ENCODE data around the gene CLHC1.
A peak's percentile ranks its signal among the peaks of the same experiment; 100 is the strongest.
"Not testable (repeated sequence)": the region's sequence is repeated elsewhere in the genome, so short reads cannot be mapped to it uniquely, and the experiment has no call there.

CLHC1 gene

DNA sequence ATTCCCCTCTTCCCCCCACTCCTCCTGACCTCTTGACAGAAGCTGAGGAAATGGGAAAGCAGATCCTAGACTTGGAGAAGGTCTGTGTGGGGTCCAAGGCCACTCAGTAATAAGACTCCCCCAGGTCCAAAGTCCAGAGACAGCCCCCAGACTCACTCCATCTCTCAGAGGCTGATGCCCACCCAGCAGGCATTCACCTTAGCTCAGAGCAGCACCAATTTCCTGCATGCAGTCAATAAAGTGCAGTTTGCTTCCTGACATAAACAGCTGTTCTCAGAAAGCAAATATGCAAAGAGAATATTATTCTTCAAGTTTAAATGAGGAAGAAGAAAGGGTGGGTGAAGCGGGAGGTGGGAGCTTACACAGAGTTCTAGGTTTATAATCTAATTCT lies 97.8 kb downstream of the CLHC1 start:
- Histone ChIP-seq H3K27ac (replicated peaks) (peak overlapping the region; percentile 64), H3K27me3 (ENCODE audit: insufficient read depth, poor library complexity, severe bottlenecking) (no peaks in the 10 kb centered on the region), H3K4me3 (replicated peaks; ENCODE audit: insufficient read depth, low read length) (no peak overlapping the region)
- TF ChIP-seq, protein P1, sequence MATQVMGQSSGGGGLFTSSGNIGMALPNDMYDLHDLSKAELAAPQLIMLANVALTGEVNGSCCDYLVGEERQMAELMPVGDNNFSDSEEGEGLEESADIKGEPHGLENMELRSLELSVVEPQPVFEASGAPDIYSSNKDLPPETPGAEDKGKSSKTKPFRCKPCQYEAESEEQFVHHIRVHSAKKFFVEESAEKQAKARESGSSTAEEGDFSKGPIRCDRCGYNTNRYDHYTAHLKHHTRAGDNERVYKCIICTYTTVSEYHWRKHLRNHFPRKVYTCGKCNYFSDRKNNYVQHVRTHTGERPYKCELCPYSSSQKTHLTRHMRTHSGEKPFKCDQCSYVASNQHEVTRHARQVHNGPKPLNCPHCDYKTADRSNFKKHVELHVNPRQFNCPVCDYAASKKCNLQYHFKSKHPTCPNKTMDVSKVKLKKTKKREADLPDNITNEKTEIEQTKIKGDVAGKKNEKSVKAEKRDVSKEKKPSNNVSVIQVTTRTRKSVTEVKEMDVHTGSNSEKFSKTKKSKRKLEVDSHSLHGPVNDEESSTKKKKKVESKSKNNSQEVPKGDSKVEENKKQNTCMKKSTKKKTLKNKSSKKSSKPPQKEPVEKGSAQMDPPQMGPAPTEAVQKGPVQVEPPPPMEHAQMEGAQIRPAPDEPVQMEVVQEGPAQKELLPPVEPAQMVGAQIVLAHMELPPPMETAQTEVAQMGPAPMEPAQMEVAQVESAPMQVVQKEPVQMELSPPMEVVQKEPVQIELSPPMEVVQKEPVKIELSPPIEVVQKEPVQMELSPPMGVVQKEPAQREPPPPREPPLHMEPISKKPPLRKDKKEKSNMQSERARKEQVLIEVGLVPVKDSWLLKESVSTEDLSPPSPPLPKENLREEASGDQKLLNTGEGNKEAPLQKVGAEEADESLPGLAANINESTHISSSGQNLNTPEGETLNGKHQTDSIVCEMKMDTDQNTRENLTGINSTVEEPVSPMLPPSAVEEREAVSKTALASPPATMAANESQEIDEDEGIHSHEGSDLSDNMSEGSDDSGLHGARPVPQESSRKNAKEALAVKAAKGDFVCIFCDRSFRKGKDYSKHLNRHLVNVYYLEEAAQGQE (IDR thresholded peaks at IDR 0.05; ENCODE audit: insufficient replicate concordance, low read depth): no peak
- TF ChIP-seq GABPA (IDR thresholded peaks at IDR 0.05; ENCODE audit: low read depth): no peak
- no peak for TF ChIP-seq SPI1 (IDR thresholded peaks at IDR 0.05; ENCODE audit: borderline replicate concordance, low read depth)
- TF ChIP-seq, protein P2, sequence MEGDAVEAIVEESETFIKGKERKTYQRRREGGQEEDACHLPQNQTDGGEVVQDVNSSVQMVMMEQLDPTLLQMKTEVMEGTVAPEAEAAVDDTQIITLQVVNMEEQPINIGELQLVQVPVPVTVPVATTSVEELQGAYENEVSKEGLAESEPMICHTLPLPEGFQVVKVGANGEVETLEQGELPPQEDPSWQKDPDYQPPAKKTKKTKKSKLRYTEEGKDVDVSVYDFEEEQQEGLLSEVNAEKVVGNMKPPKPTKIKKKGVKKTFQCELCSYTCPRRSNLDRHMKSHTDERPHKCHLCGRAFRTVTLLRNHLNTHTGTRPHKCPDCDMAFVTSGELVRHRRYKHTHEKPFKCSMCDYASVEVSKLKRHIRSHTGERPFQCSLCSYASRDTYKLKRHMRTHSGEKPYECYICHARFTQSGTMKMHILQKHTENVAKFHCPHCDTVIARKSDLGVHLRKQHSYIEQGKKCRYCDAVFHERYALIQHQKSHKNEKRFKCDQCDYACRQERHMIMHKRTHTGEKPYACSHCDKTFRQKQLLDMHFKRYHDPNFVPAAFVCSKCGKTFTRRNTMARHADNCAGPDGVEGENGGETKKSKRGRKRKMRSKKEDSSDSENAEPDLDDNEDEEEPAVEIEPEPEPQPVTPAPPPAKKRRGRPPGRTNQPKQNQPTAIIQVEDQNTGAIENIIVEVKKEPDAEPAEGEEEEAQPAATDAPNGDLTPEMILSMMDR (IDR thresholded peaks at IDR 0.05; ENCODE audit: insufficient read depth, low read length): no peak
- TF ChIP-seq POLR2AphosphoS5 (IDR thresholded peaks at IDR 0.05; ENCODE audit: low read depth): no peak
- no peak for DNase-seq (ENCODE audit: low read depth in 1 of 2, low spot score in 1 of 2)

DNA sequence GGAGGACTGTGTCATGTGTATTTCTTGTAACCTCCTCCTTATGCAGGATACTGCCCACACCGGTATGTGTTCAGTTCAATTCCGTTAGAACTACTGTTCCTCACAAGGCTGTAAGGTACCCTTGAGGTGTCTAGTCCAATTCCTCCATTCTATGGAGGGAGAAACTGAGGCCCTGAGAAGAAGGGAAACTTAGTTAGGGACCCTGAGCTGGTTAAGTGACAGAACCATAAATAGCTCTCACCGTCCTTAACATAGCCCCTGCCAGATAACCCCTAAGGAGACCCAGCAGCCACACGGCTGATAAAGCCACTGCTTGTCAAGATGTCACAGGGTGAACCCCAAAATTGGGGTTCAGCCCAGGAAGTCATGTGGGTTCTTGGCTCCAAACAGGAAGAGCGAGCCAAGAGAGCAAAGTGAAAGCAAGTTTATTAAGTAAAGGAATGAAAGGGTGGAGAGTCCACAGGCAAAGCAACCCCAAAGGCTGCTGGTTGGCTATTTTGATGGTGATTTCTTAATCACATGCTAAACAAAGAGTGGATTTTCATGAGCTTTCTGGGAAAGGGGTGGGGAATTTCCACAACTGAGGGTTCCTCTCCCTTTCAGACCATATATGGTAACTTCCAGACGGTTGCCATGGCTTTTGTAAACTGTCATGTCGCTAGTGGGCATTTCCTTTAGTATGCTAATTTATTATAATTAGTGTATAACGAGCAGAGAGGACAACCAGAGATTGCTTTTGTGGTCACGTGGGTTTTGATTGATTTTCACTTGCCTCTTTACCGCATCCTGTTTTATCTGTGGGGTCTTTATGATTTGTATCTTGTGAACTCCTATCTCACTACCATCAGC lies 98.4 kb downstream of the CLHC1 start:
- Histone ChIP-seq H3K27me3 (ENCODE audit: insufficient read depth, poor library complexity, severe bottlenecking) (no peaks in the 10 kb centered on the region), H3K4me3 (replicated peaks; ENCODE audit: insufficient read depth, low read length) (no peak overlapping the region), H3K27ac (replicated peaks) (peak overlapping the region; percentile 64)
- DNase-seq (ENCODE audit: low read depth in 1 of 2, low spot score in 1 of 2): peak in 1 of 2 experiments; percentile 26
- TF ChIP-seq SPI1 (IDR thresholded peaks at IDR 0.05; ENCODE audit: borderline replicate concordance, low read depth) (no peak), POLR2AphosphoS5 (IDR thresholded peaks at IDR 0.05; ENCODE audit: low read depth) (no peak), GABPA (IDR thresholded peaks at IDR 0.05; ENCODE audit: low read depth) (no peak)
- TF ChIP-seq, protein P2 (IDR thresholded peaks at IDR 0.05; ENCODE audit: insufficient read depth, low read length): no peak
- TF ChIP-seq, protein P1 (IDR thresholded peaks at IDR 0.05; ENCODE audit: insufficient replicate concordance, low read depth): no peak

DNA sequence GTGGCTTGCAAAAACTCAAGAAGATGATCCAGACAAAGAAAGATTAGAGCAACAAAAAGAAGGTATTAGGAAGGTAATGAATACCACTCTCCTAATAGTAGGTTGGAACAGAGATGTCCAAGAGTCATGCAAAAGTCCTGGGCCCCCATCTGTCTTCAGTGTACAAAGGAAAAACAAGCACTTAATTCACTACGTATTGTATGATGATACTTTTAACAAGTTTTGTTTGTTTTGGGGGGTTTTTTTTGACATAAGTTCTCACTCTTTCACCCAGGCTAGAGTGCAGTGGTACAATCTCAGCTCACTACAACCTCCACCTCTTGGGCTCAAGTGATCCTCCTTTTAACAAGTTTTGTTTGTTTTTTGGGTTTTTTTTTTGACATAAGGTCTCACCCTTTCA lies 101.2 kb downstream of the CLHC1 start:
- Histone ChIP-seq H3K27ac (replicated peaks) (no peak overlapping the region), H3K4me3 (replicated peaks; ENCODE audit: insufficient read depth, low read length) (no peak overlapping the region), H3K27me3 (ENCODE audit: insufficient read depth, poor library complexity, severe bottlenecking) (no peaks in the 10 kb centered on the region)
- TF ChIP-seq, protein P2 (IDR thresholded peaks at IDR 0.05; ENCODE audit: insufficient read depth, low read length): no peak
- TF ChIP-seq SPI1 (IDR thresholded peaks at IDR 0.05; ENCODE audit: borderline replicate concordance, low read depth) (no peak), POLR2AphosphoS5 (IDR thresholded peaks at IDR 0.05; ENCODE audit: low read depth) (no peak), GABPA (IDR thresholded peaks at IDR 0.05; ENCODE audit: low read depth) (no peak)
- TF ChIP-seq, protein P1 (IDR thresholded peaks at IDR 0.05; ENCODE audit: insufficient replicate concordance, low read depth): no peak
- no peak for DNase-seq (ENCODE audit: low read depth in 1 of 2, low spot score in 1 of 2)

DNA sequence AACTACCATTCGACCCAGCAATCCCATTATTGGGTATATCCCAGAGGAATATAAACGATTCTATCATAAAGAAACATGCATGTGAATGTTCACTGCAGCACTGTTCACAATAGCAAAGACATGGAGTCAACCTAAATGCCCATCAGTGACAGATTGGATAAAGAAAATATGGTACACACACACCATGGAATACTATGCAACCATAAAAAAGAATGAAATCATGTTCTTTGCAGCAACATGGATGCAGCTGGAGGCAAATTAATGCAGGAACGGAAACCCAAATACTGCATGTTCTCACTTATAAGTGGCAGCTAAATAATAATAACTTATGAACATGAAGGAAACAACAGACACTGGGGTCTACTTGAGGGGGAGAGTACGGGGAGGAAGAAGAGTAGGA lies 105.5 kb downstream of the CLHC1 start:
- not testable (repeated sequence) for DNase-seq (ENCODE audit: low read depth in 1 of 2, low spot score in 1 of 2); H3K27ac ChIP-seq (replicated peaks); H3K27me3 ChIP-seq (ENCODE audit: insufficient read depth, poor library complexity, severe bottlenecking); H3K4me3 ChIP-seq (replicated peaks; ENCODE audit: insufficient read depth, low read length)

Data from HL-60 (cell line).